ENCODE measurements around the gene AFTPH.

AFTPH gene

GRCh38 chr2:64612575-64613195 lies 88.6 kb downstream of the AFTPH start:
- Histone ChIP-seq H3K9ac (ENCODE audit: low read length) (no peak overlapping the region), H2BK120ac (ENCODE audit: low read depth, low read length) (no peak overlapping the region), H3K4ac (ENCODE audit: low read depth, low read length) (no peak overlapping the region), H3K23ac (ENCODE audit: low read length) (no peak overlapping the region), H2BK5ac (ENCODE audit: low read length) (no peak overlapping the region), H4K8ac (ENCODE audit: low read depth, low read length) (no peak overlapping the region), H4K5ac (ENCODE audit: low read length) (no peak overlapping the region), H3K27me3 (ENCODE audit: insufficient read depth, low read length, poor library complexity) (no peaks in the 10 kb centered on the region), H3K79me2 (ENCODE audit: control insufficient read depth, insufficient read depth, low read length) (no peaks in the 10 kb centered on the region), H3K4me3 (ENCODE audit: low read length) (no peak overlapping the region), H3K56ac (ENCODE audit: low read length) (no peak overlapping the region), H3K18ac (ENCODE audit: low read length) (no peak overlapping the region), H2AK5ac (ENCODE audit: low read length) (no peak overlapping the region), H3K4me1 (ENCODE audit: control insufficient read depth, low read depth, low read length) (no peaks in the 10 kb centered on the region), H3K36me3 (ENCODE audit: control insufficient read depth, insufficient read depth, low read length) (no peaks in the 10 kb centered on the region), H2BK15ac (replicated peaks; ENCODE audit: low read depth) (no peak overlapping the region), H3K4me2 (ENCODE audit: low read length) (no peak overlapping the region), H3K27ac (ENCODE audit: low read depth, low read length) (no peak overlapping the region), H3K79me1 (ENCODE audit: low read length) (no peaks in the 10 kb centered on the region)
- WGBS (ENCODE audit: extremely low coverage, insufficient coverage, low lambda C conversion rate), result no CpG with 5 or more reads among the region's 5 CpGs
- DNase-seq, result no peak

GRCh38 chr2:64613276-64613675 lies 89.1 kb downstream of the AFTPH start:
- Histone ChIP-seq H3K23ac (ENCODE audit: low read length) (no peak overlapping the region), H4K8ac (ENCODE audit: low read depth, low read length) (no peak overlapping the region), H3K18ac (ENCODE audit: low read length) (no peak overlapping the region), H3K79me2 (ENCODE audit: control insufficient read depth, insufficient read depth, low read length) (no peaks in the 10 kb centered on the region), H2BK120ac (ENCODE audit: low read depth, low read length) (no peak overlapping the region), H3K4me1 (ENCODE audit: control insufficient read depth, low read depth, low read length) (no peaks in the 10 kb centered on the region), H2AK5ac (ENCODE audit: low read length) (no peak overlapping the region), H3K4me2 (ENCODE audit: low read length) (no peak overlapping the region), H3K27ac (ENCODE audit: low read depth, low read length) (no peak overlapping the region), H3K36me3 (ENCODE audit: control insufficient read depth, insufficient read depth, low read length) (no peaks in the 10 kb centered on the region), H3K4me3 (ENCODE audit: low read length) (no peak overlapping the region), H3K27me3 (ENCODE audit: insufficient read depth, low read length, poor library complexity) (no peaks in the 10 kb centered on the region), H3K4ac (ENCODE audit: low read depth, low read length) (no peak overlapping the region), H4K5ac (ENCODE audit: low read length) (no peak overlapping the region), H2BK5ac (ENCODE audit: low read length) (no peak overlapping the region), H3K9ac (ENCODE audit: low read length) (no peak overlapping the region), H3K56ac (ENCODE audit: low read length) (no peak overlapping the region), H3K79me1 (ENCODE audit: low read length) (no peaks in the 10 kb centered on the region), H2BK15ac (replicated peaks; ENCODE audit: low read depth) (no peak overlapping the region)
- no peak for DNase-seq
- WGBS (ENCODE audit: extremely low coverage, insufficient coverage, low lambda C conversion rate), result no CpG with 5 or more reads among the region's 7 CpGs

GRCh38 chr2:64615192-64615763 lies 91.2 kb downstream of the AFTPH start:
- DNase-seq, result no peak
- no peaks in the 10 kb centered on the region for H3K27me3 ChIP-seq (ENCODE audit: insufficient read depth, low read length, poor library complexity)
- no CpG with 5 or more reads among the region's 6 CpGs for WGBS (ENCODE audit: extremely low coverage, insufficient coverage, low lambda C conversion rate)

GRCh38 chr2:64615844-64616536 lies 91.9 kb downstream of the AFTPH start:
- Histone ChIP-seq H2AK5ac (ENCODE audit: low read length) (no peak overlapping the region), H3K23ac (ENCODE audit: low read length) (no peak overlapping the region), H3K79me2 (ENCODE audit: control insufficient read depth, insufficient read depth, low read length) (no peaks in the 10 kb centered on the region), H3K27ac (ENCODE audit: low read depth, low read length) (no peak overlapping the region), H3K56ac (ENCODE audit: low read length) (no peak overlapping the region), H3K18ac (ENCODE audit: low read length) (no peak overlapping the region), H3K4me1 (ENCODE audit: control insufficient read depth, low read depth, low read length) (no peaks in the 10 kb centered on the region), H3K36me3 (ENCODE audit: control insufficient read depth, insufficient read depth, low read length) (no peaks in the 10 kb centered on the region), H3K9ac (ENCODE audit: low read length) (no peak overlapping the region), H4K8ac (ENCODE audit: low read depth, low read length) (no peak overlapping the region), H2BK15ac (replicated peaks; ENCODE audit: low read depth) (no peak overlapping the region), H2BK120ac (ENCODE audit: low read depth, low read length) (no peak overlapping the region), H4K5ac (ENCODE audit: low read length) (no peak overlapping the region), H3K4ac (ENCODE audit: low read depth, low read length) (no peak overlapping the region), H3K4me3 (ENCODE audit: low read length) (no peak overlapping the region), H3K79me1 (ENCODE audit: low read length) (no peaks in the 10 kb centered on the region), H3K4me2 (ENCODE audit: low read length) (no peak overlapping the region), H3K27me3 (ENCODE audit: insufficient read depth, low read length, poor library complexity) (no peaks in the 10 kb centered on the region), H2BK5ac (ENCODE audit: low read length) (no peak overlapping the region)
- DNase-seq, result no peak
- WGBS (ENCODE audit: extremely low coverage, insufficient coverage, low lambda C conversion rate), result no CpG with 5 or more reads among the region's 7 CpGs

More at GRCh38 chr2:64615192-64615763, 91.2 kb downstream of the AFTPH start:
- H3K27ac ChIP-seq (ENCODE audit: low read depth, low read length), result no peak overlapping the region
- no peak overlapping the region for H2BK120ac ChIP-seq (ENCODE audit: low read depth, low read length)
- H2BK15ac ChIP-seq (replicated peaks; ENCODE audit: low read depth), result no peak overlapping the region
- H3K79me2 ChIP-seq (ENCODE audit: control insufficient read depth, insufficient read depth, low read length), result no peaks in the 10 kb centered on the region
- no peak overlapping the region for H3K18ac ChIP-seq (ENCODE audit: low read length)
- no peaks in the 10 kb centered on the region for H3K4me1 ChIP-seq (ENCODE audit: control insufficient read depth, low read depth, low read length)
- no peak overlapping the region for H2AK5ac ChIP-seq (ENCODE audit: low read length)
- no peak overlapping the region for H4K5ac ChIP-seq (ENCODE audit: low read length)
- no peak overlapping the region for H3K9ac ChIP-seq (ENCODE audit: low read length)
- H2BK5ac ChIP-seq (ENCODE audit: low read length), result no peak overlapping the region
- no peak overlapping the region for H3K4ac ChIP-seq (ENCODE audit: low read depth, low read length)
- H3K36me3 ChIP-seq (ENCODE audit: control insufficient read depth, insufficient read depth, low read length), result no peaks in the 10 kb centered on the region
- H3K4me3 ChIP-seq (ENCODE audit: low read length), result no peak overlapping the region
- H3K79me1 ChIP-seq (ENCODE audit: low read length), result no peaks in the 10 kb centered on the region
- no peak overlapping the region for H4K8ac ChIP-seq (ENCODE audit: low read depth, low read length)
- no peak overlapping the region for H3K56ac ChIP-seq (ENCODE audit: low read length)
- no peak overlapping the region for H3K4me2 ChIP-seq (ENCODE audit: low read length)
- no peak overlapping the region for H3K23ac ChIP-seq (ENCODE audit: low read length)

- Histone ChIP-seq H3K27ac (ENCODE audit: low read depth, low read length) (no peak overlapping the region), H2AK5ac (ENCODE audit: low read length) (no peak overlapping the region), H3K18ac (ENCODE audit: low read length) (no peak overlapping the region), H3K4me3 (ENCODE audit: low read length) (no peak overlapping the region), H3K4ac (ENCODE audit: low read depth, low read length) (no peak overlapping the region), H3K4me1 (ENCODE audit: control insufficient read depth, low read depth, low read length) (no peaks in the 10 kb centered on the region), H2BK120ac (ENCODE audit: low read depth, low read length) (no peak overlapping the region), H2BK15ac (replicated peaks; ENCODE audit: low read depth) (no peak overlapping the region), H3K36me3 (ENCODE audit: control insufficient read depth, insufficient read depth, low read length) (no peaks in the 10 kb centered on the region), H3K56ac (ENCODE audit: low read length) (no peak overlapping the region), H3K9ac (ENCODE audit: low read length) (no peak overlapping the region), H4K5ac (ENCODE audit: low read length) (no peak overlapping the region), H3K79me2 (ENCODE audit: control insufficient read depth, insufficient read depth, low read length) (no peaks in the 10 kb centered on the region), H3K79me1 (ENCODE audit: low read length) (no peaks in the 10 kb centered on the region), H3K27me3 (ENCODE audit: insufficient read depth, low read length, poor library complexity) (no peaks in the 10 kb centered on the region), H2BK5ac (ENCODE audit: low read length) (no peak overlapping the region), H3K23ac (ENCODE audit: low read length) (peak overlapping the region; percentile 31), H3K4me2 (ENCODE audit: low read length) (no peak overlapping the region), H4K8ac (ENCODE audit: low read depth, low read length) (no peak overlapping the region)
- DNase-seq, result no peak
- no CpG with 5 or more reads among the region's 6 CpGs for WGBS (ENCODE audit: extremely low coverage, insufficient coverage, low lambda C conversion rate)
Measured at GRCh38 chr2:64617631-64618151, 93.6 kb downstream of the AFTPH start.

All from mesendoderm (in vitro differentiated cells).